Mucosa of descending colon (tissue), 3 donors: Measurements from ENCODE around the gene METTL2B. TPM values are rescaled to one million over a fixed set of nuclear protein-coding genes. Genes with fewer than 3 reads are reported as not detected.
A peak's percentile ranks its signal among the peaks of the same experiment; 100 is the strongest.
"Not testable (repeated sequence)": the region's sequence is repeated elsewhere in the genome, so short reads cannot be mapped to it uniquely, and the experiment has no call there.

Experiments used
- ATAC-seq: fragments of 200-7000 bp; cut with Tn5 transposase; one replicate; pipeline ENCODE4 v1.9.1; 2020; ENCODE audit warnings: mild to moderate bottlenecking, moderate library complexity
- DNase-seq, 3 donors: peaks; one replicate each; pipeline ENCODE4 v3.0.0-alpha.2; 2020
- H3K36me3 ChIP-seq: fragments of 200-600 bp; one replicate; pipeline ENCODE4 v1.8.0; 2021; ENCODE audit warnings: low read depth, mild to moderate bottlenecking
- H3K4me1 ChIP-seq: fragments of 200-600 bp; one replicate; pipeline ENCODE4 v1.8.0; 2021; ENCODE audit warnings: low read depth, mild to moderate bottlenecking
- H3K4me3 ChIP-seq: fragments of 200-600 bp; one replicate; pipeline ENCODE4 v1.8.0; 2021; ENCODE audit warnings: mild to moderate bottlenecking
- H3K9me3 ChIP-seq: fragments of 200-600 bp; one replicate; pipeline ENCODE4 v1.8.0; 2021; ENCODE audit warnings: mild to moderate bottlenecking
- CTCF ChIP-seq: fragments of 200-600 bp; IDR thresholded peaks from one replicate; pipeline ENCODE4 v1.8.0; 2022; ENCODE audit warnings: antibody characterized with exemption, mild to moderate bottlenecking
- intact Hi-C, 2 donors: fragments of 100-400 bp; cut with DNase I in 1 of 2; cut with micrococcal nuclease in 1 of 2; formaldehyde crosslinking; loops; one replicate each; pipeline versions ENCODE4 v1.11.0 to v1.11.1; 2022; cut with DNase I, micrococcal nuclease
- total RNA-seq, 3 donors: library from RNA; stranded (reverse); fragmentation: NEBNext Ultra II Directional in 2 of 3; extraction: Animal tissue kit (Norgen Biotek cat#: 25700) in 2 of 3; gene quantifications; one replicate each; pipeline versions ENCODE4 v1.2.1 to v1.2.4, GENCODE V29; 2021 to 2023
- donor health status: DM: no; HTN: no; CAD: no; lungs with moderate emphysema.
- donor health status: DM: no; HTN: no; CAD: no.
- donor health status: DM: no; HTN: yes; CAD: no.

The METTL2B gene
- total RNA-seq, 3 donors from 2014 or later, result 24.1 to 29.4 (median 28.4) TPM

- intact Hi-C loops, result loop anchor here in 1 of 2 donors (2.0 kb wide), 1 partner anchor 32 kb away; no protein-coding TSS in a partner anchor
- Histone ChIP-seq H3K4me1 (peaks cover 30% of the 10 kb centered on the region), H3K36me3 (no peaks in the 10 kb centered on the region), H3K4me3 (no peak overlapping the region), H3K9me3 (no peaks in the 10 kb centered on the region)
- TF ChIP-seq CTCF, result no peak
- DNase-seq (no peak), ATAC-seq (no peak)
These were observed 17.6 kb upstream of the METTL2B start for GRCh38 chr7:128458956-128459355.

GRCh38 chr7:128459394-128459878 lies 17.1 kb upstream of the METTL2B start:
- DNase-seq (peak in 2 of 3 donors; percentile 57 to 86), ATAC-seq (peak; percentile 68)
- Histone ChIP-seq H3K4me1 (peaks cover 26% of the 10 kb centered on the region), H3K9me3 (no peaks in the 10 kb centered on the region), H3K36me3 (no peaks in the 10 kb centered on the region), H3K4me3 (no peak overlapping the region)
- intact Hi-C loops, result loop anchor here in 1 of 2 donors (2.0 kb wide), 1 partner anchor 33 kb away; no protein-coding TSS in a partner anchor
- peak; percentile 49 for TF ChIP-seq CTCF

- H3K36me3 ChIP-seq, result no peaks in the 10 kb centered on the region
- intact Hi-C loops, result no loop called here
- no peak overlapping the region for H3K4me3 ChIP-seq
- no peaks in the 10 kb centered on the region for H3K9me3 ChIP-seq
- TF ChIP-seq CTCF, result no peak
- ATAC-seq (no peak), DNase-seq (no peak)
- peaks cover 9% of the 10 kb centered on the region for H3K4me1 ChIP-seq
These were observed 14.1 kb upstream of the METTL2B start for GRCh38 chr7:128462460-128462859.

DNA sequence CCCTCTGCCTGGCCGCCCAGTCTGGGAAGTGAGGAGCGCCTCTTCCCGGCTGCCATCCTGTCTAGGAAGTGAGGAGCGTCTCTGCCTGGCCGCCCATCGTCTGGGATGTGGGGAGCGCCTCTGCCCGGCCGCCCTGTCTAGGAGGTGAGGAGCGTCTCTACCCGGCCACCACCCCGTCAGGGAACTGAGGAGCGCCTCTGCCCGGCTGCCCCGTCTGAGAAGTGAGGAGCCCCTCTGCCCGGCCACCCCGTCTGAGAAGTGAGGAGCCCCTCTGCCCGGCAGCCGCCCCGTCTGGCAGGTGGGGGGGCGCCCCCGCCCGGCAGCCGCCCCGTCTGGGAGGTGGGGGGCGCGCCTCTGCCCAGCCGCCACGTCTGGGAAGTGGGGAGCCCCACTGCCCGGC lies 13.2 kb upstream of the METTL2B start:
- intact Hi-C loops, ATAC-seq, H3K4me1 ChIP-seq: not testable (repeated sequence)

DNA sequence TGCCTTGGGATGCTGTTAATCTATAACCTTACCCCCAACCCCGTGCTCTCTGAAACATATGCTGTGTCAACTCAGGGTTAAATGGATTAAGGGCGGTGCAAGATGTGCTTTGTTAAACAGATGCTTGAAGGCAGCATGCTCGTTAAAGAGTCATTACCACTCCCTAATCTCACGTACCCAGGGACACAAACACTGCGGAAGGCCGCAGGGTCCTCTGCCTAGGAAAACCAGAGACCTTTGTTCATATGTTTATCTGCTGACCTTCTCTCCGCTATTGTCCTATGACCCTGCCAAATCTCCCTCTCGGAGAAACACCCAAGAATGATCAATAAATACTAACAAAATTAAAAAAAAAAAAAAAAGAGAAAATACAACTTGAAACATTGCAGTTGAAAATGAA lies 12.6 kb upstream of the METTL2B start:
- DNase-seq, H3K4me3 ChIP-seq, intact Hi-C loops, H3K4me1 ChIP-seq, ATAC-seq, H3K36me3 ChIP-seq, H3K9me3 ChIP-seq: not testable (repeated sequence)

More for the DNA sequence above, 13.2 kb upstream of the METTL2B start:
- H3K36me3 ChIP-seq, H3K9me3 ChIP-seq, H3K4me3 ChIP-seq, DNase-seq: not testable (repeated sequence)

- H3K4me3 ChIP-seq, H3K36me3 ChIP-seq, DNase-seq, H3K9me3 ChIP-seq, intact Hi-C loops, ATAC-seq, H3K4me1 ChIP-seq: not testable (repeated sequence)
These were observed 9.7 kb upstream of the METTL2B start for GRCh38 chr7:128466871-128467270.

- H3K36me3 ChIP-seq, ATAC-seq, H3K9me3 ChIP-seq, intact Hi-C loops, DNase-seq, H3K4me1 ChIP-seq: not testable (repeated sequence)
- peak overlapping the region; percentile 60 for H3K4me3 ChIP-seq
These were observed 765 bp downstream of the METTL2B start for GRCh38 chr7:128477336-128477690.

- intact Hi-C loops, H3K4me1 ChIP-seq, H3K36me3 ChIP-seq, ATAC-seq, H3K9me3 ChIP-seq, DNase-seq, H3K4me3 ChIP-seq: not testable (repeated sequence)
These were observed 2.5 kb downstream of the METTL2B start for GRCh38 chr7:128479082-128479481.

GRCh38 chr7:128488134-128488533 lies 11.6 kb downstream of the METTL2B start:
- intact Hi-C loops, H3K9me3 ChIP-seq, H3K4me1 ChIP-seq, DNase-seq, H3K4me3 ChIP-seq, H3K36me3 ChIP-seq: not testable (repeated sequence)
- ATAC-seq, result peak; percentile 92
